ENCODE data around the gene BRD4. TPM values are rescaled to one million over a fixed set of nuclear protein-coding genes. Genes with fewer than 3 reads are reported as not detected.

Gene BRD4
- total RNA-seq, 2 donors from 2014 or later, result 120 to 123 TPM

DNA sequence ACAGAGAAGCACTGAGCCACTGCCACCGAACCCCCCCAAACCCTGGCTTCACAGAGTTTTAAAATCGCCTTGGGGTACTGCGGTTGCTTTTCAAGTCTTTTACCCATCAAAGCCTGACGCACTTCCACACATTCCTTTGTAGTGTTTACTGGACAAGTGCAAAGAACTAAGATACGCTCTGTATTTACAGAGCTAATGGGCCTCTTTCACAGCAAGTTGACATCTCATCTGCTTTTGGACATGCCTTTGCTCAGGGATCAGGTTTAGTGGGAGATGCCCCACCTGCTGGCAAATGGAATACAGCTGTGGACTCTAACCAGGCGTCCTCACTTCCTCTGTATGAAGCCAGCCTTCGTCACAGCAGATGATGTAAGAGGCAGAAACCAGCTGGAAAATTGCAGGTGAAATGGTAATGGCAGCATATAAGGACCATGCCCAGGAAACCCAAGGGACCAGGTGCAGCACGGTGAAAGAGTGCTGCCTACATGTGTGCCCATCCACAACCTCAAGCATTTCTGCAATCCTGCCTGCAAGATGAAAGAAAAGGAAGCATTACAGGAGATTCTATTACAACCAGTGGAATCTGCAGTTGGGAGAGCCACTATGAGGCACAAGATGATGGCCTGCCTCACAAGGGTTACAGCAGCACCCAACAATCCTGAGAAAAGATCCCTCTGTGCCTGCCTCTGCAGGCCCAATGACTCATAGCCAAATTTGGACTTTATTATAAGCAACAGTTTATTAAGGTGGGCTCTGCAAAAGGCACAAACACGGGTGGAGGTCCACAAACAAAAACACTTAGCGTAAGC is 34.7 kb downstream of the BRD4 start:
- ATAC-seq (peak; percentile 38), DNase-seq (no peak)
- Mint-ChIP-seq H3K4me3 (peak overlapping the region; percentile 55), H3K36me3 (ENCODE audit: low read depth) (no peaks in the 10 kb centered on the region), H3K27me3 (no peaks in the 10 kb centered on the region), H3K27ac (peak overlapping the region; percentile 78), H3K4me1 (peaks cover 77% of the 10 kb centered on the region)
- no peaks in the 10 kb centered on the region for H3K9me3 ChIP-seq (ENCODE audit: control insufficient read depth, low read length, poor library complexity, severe bottlenecking)

DNA sequence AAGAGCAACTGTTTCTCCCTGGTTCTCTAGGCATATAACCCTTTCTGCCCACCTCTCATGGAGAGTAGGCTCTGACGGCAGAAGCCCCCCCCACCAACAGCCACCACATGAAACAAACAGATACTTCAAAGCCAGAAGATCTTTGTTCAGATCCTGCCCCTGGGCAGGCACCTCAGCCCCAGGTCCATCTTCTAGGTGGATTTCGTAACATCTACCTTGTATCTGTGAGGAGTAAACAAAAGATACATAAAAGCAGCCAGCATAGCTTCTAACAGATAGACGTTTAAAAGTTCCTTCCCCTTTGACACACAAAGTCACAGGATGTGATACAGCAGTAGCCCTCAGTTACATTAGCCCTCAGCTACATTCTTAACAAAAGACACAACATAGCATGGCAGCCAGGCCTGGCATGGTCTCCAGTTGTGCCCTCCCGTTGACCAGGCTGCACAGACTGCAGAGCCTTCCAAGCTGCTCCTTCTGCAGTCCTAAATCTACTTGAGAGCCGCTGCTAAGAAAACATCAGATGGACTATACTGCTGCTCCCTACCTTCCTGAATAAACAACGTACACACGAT is 35.4 kb downstream of the BRD4 start:
- no peaks in the 10 kb centered on the region for H3K27me3 Mint-ChIP-seq
- H3K4me3 Mint-ChIP-seq, result peak overlapping the region; percentile 55
- H3K36me3 Mint-ChIP-seq (ENCODE audit: low read depth), result no peaks in the 10 kb centered on the region
- peak overlapping the region; percentile 78 for H3K27ac Mint-ChIP-seq
- ATAC-seq, result peak; percentile 40
- no peaks in the 10 kb centered on the region for H3K9me3 ChIP-seq (ENCODE audit: control insufficient read depth, low read length, poor library complexity, severe bottlenecking)
- DNase-seq, result no peak
- H3K4me1 Mint-ChIP-seq, result peaks cover 80% of the 10 kb centered on the region

DNA sequence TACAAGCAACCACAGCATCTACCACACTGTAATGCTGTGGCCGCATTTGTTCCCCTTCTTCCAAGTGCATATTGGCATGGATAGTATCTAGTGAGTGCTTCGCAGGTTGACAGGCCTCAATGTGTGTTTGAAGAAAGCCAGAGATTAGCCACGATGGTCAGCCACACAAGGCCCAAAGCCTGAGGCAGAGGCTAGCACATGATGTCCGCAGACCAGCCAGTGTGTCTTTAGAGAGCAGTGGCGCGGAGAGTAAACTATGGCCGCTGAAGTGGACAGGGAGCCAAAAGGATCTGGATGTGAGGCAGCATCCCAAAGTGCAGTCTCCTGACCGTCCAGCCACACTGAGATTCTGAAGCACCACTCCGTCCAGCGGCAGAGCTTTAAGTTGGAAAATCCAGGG is 36.0 kb downstream of the BRD4 start:
- no peaks in the 10 kb centered on the region for H3K9me3 ChIP-seq (ENCODE audit: control insufficient read depth, low read length, poor library complexity, severe bottlenecking)
- Mint-ChIP-seq H3K27ac (peak overlapping the region; percentile 78), H3K4me1 (peaks cover 86% of the 10 kb centered on the region), H3K27me3 (no peaks in the 10 kb centered on the region), H3K36me3 (ENCODE audit: low read depth) (no peaks in the 10 kb centered on the region), H3K4me3 (peak overlapping the region; percentile 55)
- DNase-seq, result no peak
- no peak for ATAC-seq

DNA sequence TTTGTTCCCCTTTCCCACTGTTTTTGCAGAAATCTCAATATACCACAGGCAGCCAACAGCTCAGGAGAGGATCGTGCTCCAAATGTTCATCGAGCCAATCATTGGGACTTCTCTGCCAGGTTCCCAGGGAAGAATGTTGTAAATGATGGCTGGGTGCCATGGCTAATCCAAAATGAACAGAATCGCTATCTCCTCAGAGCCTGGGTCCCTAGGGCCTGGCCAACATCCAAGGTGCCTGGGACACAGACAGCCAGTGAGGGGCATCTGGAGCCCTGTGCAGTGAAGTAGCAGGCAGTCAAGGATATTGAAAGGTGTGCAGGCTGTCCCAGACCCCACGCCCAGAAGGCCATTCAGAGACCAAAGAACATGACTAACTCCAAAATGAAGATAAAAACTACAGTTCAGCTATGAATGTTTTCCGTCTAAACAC is 37.8 kb downstream of the BRD4 start:
- Mint-ChIP-seq H3K36me3 (ENCODE audit: low read depth) (no peaks in the 10 kb centered on the region), H3K27ac (peak overlapping the region; percentile 89), H3K4me1 (peaks cover 87% of the 10 kb centered on the region), H3K27me3 (no peaks in the 10 kb centered on the region), H3K4me3 (peak overlapping the region; percentile 57)
- no peaks in the 10 kb centered on the region for H3K9me3 ChIP-seq (ENCODE audit: control insufficient read depth, low read length, poor library complexity, severe bottlenecking)
- no peak for DNase-seq
- no peak for ATAC-seq

DNA sequence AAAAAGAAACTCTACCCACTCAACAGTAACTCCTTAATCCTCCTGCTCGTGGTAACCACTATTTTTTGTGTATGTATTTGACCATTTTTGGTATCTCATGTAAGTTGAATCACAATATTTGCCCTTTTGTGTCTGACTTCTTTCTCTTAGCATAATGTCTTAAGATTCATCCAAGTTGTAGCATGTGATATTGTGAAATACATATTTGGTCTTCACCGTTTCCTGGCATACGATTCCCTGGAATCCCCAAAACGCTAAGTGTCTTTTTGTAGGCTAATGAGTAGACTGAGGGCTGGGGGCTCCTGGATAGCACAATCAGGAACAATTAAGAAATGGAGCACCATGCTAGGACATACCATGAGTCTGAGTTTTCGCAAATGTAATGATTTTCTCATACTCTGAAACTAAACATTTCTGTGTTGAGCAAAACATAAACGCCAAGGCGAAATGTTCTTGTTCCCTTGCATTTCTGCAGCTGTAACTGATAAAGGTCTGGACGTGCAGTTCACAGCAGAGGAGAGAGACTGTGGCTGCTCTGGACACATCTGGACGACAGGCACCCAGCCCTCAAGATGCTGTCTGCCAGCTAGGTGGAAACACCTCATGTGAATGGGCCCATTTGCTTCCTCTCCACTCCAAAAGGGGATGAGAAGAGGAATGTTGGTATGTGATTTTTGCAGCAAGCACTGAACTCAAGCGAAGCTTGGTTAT is 38.4 kb downstream of the BRD4 start:
- ATAC-seq (no peak), DNase-seq (no peak)
- Mint-ChIP-seq H3K4me1 (peaks cover 86% of the 10 kb centered on the region), H3K4me3 (peak overlapping the region; percentile 57), H3K27me3 (no peaks in the 10 kb centered on the region), H3K36me3 (ENCODE audit: low read depth) (no peaks in the 10 kb centered on the region), H3K27ac (peak overlapping the region; percentile 89)
- no peaks in the 10 kb centered on the region for H3K9me3 ChIP-seq (ENCODE audit: control insufficient read depth, low read length, poor library complexity, severe bottlenecking)

DNA sequence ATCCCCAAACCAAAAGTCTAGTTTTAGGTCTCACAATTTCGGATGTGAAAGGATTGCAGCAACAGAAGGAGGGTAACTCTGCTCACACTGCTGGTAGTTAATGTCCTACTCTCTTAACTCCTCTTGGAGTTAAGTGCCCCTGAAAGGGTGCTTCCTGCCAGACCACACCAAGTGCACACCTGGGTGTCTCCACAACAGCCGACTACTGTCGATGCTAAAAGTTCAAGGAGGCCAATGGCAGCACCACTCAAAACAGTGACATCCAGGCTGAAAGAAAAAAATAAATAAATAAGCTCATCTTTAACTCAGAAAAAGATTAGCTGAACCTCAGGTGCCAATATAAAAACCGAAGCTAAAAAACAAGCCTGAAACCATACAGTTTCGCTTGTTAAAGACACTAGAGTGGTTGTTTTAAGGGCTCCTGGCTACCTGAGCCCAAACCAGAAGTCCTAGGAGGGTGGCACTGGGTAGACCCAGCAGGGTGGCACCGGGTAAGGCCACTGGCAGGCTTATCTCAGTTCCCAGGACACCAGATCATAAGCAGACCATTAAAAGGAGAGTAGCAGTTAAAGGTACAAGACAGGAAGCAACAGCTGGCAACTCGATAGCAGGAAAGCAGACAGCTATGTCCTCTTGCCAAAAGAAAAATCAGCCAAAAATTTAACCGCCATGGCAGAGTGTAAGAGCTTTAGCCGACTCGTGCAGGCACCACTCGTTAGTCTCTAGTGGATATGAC is 39.3 kb downstream of the BRD4 start:
- Mint-ChIP-seq H3K4me1 (peaks cover 85% of the 10 kb centered on the region), H3K4me3 (peak overlapping the region; percentile 81), H3K27ac (peak overlapping the region; percentile 89), H3K27me3 (no peaks in the 10 kb centered on the region), H3K36me3 (ENCODE audit: low read depth) (no peaks in the 10 kb centered on the region)
- ATAC-seq, result peak; percentile 18
- H3K9me3 ChIP-seq (ENCODE audit: control insufficient read depth, low read length, poor library complexity, severe bottlenecking), result no peaks in the 10 kb centered on the region
- no peak for DNase-seq

DNA sequence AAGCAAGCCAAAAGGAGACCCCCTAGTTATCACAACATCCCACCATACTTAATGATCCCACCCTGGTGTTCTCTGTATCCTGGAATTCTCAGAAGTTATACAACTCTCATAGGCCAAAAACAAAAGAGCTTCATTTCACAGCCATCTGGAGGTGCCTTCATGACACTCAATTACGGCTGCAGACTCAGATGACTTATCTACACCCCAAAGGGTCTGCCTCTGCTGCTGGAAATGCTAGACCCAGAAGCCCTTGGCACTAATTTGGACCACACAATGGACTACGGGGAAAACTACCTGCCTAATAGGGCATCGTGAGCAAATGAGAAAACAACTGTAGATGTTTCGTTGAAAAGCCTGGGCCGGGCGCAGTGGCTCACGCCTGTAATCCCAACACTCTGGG is 40.2 kb downstream of the BRD4 start:
- H3K36me3 Mint-ChIP-seq (ENCODE audit: low read depth), result no peaks in the 10 kb centered on the region
- no peaks in the 10 kb centered on the region for H3K27me3 Mint-ChIP-seq
- H3K9me3 ChIP-seq (ENCODE audit: control insufficient read depth, low read length, poor library complexity, severe bottlenecking), result no peaks in the 10 kb centered on the region
- peak overlapping the region; percentile 77 for H3K4me3 Mint-ChIP-seq
- ATAC-seq (no peak), DNase-seq (no peak)
- peaks cover 84% of the 10 kb centered on the region for H3K4me1 Mint-ChIP-seq
- peak overlapping the region; percentile 89 for H3K27ac Mint-ChIP-seq

DNA sequence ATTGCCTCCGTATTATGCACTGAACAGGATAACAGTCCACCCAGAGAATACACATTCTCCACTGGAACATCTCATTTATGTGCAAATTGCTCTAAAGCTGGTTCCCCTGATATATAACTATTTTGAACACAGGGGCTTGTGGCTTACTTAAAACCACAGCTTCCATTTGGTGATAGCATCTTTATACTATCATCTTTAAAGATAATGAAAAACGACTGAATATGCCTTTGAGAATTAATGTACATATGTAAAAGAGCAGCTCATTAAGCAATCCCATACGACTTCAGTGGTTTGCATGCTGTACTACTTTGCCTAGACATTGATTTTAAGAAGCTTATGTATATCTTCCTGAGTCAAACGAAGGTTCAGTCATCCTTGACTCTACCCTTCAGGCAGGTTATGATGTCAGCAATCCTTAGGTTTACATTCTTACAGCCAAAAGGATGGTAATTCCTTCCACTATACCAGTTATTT is 40.8 kb downstream of the BRD4 start:
- H3K4me3 Mint-ChIP-seq, result peak overlapping the region; percentile 77
- H3K9me3 ChIP-seq (ENCODE audit: control insufficient read depth, low read length, poor library complexity, severe bottlenecking), result no peaks in the 10 kb centered on the region
- H3K27me3 Mint-ChIP-seq, result no peaks in the 10 kb centered on the region
- H3K36me3 Mint-ChIP-seq (ENCODE audit: low read depth), result no peaks in the 10 kb centered on the region
- ATAC-seq (no peak), DNase-seq (no peak)
- H3K4me1 Mint-ChIP-seq, result peaks cover 78% of the 10 kb centered on the region
- peak overlapping the region; percentile 89 for H3K27ac Mint-ChIP-seq

DNA sequence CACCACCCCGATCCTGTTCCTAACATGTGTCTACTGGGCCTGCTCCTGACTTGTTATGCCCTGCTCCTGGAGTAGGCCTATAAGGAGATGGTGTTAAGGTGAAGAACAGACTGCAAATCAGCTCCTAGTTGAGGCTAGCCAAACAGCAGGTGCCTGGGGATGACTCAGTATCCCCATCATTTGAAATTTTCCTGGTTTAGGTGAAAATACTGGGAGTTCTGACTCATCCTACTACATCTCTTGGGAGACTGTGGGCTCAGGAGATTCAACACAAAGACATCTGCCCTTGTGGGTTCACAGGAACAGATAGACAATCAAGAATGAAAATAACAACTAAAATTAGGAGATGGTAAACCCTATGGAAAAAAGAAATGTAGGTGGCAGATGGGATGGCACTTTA is 41.2 kb downstream of the BRD4 start:
- ATAC-seq (no peak), DNase-seq (no peak)
- Mint-ChIP-seq H3K27ac (peak overlapping the region; percentile 89), H3K4me1 (peaks cover 77% of the 10 kb centered on the region), H3K4me3 (no peak overlapping the region), H3K36me3 (ENCODE audit: low read depth) (no peaks in the 10 kb centered on the region), H3K27me3 (no peaks in the 10 kb centered on the region)
- no peaks in the 10 kb centered on the region for H3K9me3 ChIP-seq (ENCODE audit: control insufficient read depth, low read length, poor library complexity, severe bottlenecking)

DNA sequence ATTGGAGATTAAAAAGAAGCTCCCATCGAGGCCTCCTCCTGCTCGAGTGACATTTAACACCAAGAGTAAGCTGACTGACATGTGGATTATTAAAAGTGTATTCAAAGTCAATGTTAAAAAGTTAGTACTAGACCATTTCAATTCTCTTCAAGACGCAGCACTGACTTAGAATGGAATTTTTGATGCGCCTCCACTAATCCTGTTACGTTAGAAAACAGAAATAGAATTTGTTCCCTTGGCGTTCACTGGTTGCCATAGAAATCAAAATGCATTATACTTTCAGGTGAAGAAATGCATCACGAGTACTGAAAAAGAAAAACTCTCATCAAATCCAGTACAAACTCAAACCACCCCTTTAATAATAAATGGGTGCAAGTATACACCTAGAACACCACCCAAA is 42.2 kb downstream of the BRD4 start:
- H3K27me3 Mint-ChIP-seq, result no peaks in the 10 kb centered on the region
- peak overlapping the region; percentile 19 for H3K4me3 Mint-ChIP-seq
- no peaks in the 10 kb centered on the region for H3K36me3 Mint-ChIP-seq (ENCODE audit: low read depth)
- peaks cover 77% of the 10 kb centered on the region for H3K4me1 Mint-ChIP-seq
- H3K9me3 ChIP-seq (ENCODE audit: control insufficient read depth, low read length, poor library complexity, severe bottlenecking), result no peaks in the 10 kb centered on the region
- ATAC-seq (no peak), DNase-seq (no peak)
- peak overlapping the region; percentile 89 for H3K27ac Mint-ChIP-seq

DNA sequence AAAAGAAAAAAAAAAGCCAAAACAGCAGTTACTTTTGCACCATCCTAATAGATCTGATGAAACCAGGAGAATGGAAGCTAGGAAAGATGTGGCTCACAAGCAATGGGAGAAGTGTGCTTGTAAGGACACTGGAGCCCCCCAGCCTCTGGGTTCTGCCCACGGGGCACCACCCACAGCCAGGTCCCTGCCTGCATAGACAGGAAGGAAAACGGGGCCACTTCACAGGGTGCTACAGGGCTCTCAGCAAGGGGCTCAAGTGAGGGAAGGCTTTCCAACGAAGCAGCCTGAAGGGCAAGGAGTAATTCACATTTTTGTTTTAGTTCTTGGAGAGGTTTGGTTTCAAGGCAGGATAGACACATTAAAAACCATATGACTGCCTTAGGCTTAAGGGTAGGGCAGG is 42.7 kb downstream of the BRD4 start:
- no peaks in the 10 kb centered on the region for H3K9me3 ChIP-seq (ENCODE audit: control insufficient read depth, low read length, poor library complexity, severe bottlenecking)
- Mint-ChIP-seq H3K36me3 (ENCODE audit: low read depth) (no peaks in the 10 kb centered on the region), H3K27ac (peak overlapping the region; percentile 72), H3K4me1 (peaks cover 78% of the 10 kb centered on the region), H3K4me3 (peak overlapping the region; percentile 47), H3K27me3 (no peaks in the 10 kb centered on the region)
- ATAC-seq, result peak; percentile 29
- no peak for DNase-seq

DNA sequence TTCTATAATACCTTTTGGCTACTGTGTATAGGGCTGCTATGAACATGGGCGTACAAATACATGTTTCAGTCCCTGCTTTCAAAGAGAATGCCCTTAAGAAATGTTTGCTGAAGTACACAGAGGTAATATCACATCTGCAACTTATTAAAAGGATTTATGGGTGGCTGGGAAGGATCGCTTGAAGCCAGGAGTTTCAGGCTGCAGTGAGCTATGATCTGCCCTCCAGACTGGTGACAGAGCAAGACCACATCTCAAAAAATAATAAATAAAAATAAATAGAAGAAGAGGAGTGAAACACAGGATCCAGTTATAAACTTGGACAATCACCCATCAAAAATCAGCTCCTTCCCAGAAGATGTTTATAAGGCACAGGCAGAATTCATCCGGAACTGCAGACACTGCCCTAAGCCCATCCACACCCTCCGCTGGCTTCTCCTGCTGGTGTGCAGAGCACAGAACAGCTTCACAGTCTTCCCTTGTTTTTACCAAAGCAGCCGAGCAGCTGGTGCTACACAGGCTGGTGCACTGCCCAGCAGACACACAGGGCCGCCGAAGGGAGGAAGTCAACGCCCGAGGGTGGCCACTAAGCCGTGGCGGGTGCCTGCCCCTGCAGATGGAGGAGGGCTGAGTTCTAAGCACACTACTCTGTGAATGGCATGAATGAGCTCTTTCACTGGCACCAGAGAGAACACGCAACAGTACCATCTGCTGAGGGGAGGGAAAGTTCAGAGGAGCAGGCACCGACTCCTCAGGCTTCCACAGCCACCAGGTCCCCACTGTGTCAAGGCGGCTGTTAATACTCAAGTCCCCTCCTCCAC is 44.0 kb downstream of the BRD4 start:
- peak overlapping the region; percentile 80 for H3K4me3 Mint-ChIP-seq
- no peak for DNase-seq
- H3K4me1 Mint-ChIP-seq, result peaks cover 79% of the 10 kb centered on the region
- no peaks in the 10 kb centered on the region for H3K27me3 Mint-ChIP-seq
- H3K9me3 ChIP-seq (ENCODE audit: control insufficient read depth, low read length, poor library complexity, severe bottlenecking), result no peaks in the 10 kb centered on the region
- peak overlapping the region; percentile 72 for H3K27ac Mint-ChIP-seq
- ATAC-seq, result peak; percentile 29
- H3K36me3 Mint-ChIP-seq (ENCODE audit: low read depth), result no peaks in the 10 kb centered on the region

Data from T-helper 17 cell (primary cell).